GM12872 (cell line): Measurements from ENCODE around the gene MSMP.

Source experiments
- CTCF ChIP-seq: IDR thresholded peaks from 3 replicates; pipeline ENCODE4 v1.5.1; 2011; ENCODE audit warnings: low read depth, mild to moderate bottlenecking, low read length, moderate library complexity; ENCODE audit not compliant: insufficient read depth

The MSMP gene

DNA sequence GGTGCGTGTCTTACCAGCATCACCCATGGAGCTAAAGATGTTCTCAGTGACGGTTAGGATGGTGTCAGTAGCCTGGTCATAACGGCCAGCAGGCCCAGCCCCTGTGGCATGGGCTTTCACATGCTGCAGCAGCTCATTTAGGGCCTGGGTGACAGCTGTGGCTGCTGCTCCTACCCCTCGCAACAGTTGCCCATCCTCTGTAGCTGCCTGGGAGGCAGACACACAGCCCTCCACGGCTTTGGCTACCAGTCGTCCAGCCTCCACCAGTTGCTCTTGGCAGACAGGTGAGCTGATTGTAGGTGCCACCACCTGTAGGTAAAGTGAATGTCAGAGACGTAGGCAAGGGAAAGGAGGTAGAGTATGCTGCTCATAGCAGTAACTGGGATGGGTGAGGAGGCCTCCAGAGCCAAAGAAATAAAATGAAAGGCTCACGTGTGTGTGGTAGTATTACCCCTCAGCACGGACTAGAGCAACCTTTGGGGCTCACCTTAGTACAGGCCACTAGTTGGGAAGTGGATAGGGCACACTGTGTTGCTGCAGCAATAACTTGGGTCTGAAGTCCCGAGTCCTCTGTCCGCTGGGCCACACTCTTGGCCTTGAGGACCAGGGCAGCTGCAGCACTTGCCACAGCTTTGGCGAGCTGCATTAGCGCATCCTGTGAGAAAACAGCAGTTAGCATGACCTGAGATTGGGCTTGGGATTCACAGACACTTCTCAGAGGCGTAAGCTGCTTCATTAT, 36.8 kb downstream of the MSMP start:
- TF ChIP-seq CTCF = no peak

DNA sequence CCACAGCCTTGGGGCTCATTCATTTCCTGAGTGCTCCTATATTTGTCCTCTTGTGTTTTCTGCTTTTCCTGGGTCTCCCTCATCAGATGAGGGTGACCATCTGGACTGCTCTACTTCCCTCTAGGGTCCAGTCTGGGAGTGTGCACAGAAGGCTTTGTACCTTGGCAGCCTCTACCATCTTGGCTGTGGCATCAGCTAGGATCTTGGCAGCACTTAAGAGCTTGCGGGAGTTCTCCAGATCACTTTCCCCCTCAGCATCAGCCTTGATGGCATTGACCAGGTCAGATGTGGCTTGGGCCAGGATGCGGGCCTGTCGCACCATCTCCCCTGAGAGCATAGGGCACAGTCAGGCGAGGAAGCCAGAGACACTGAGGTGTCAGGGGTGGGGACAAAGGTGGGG, 37.8 kb downstream of the MSMP start:
- TF ChIP-seq CTCF = no peak

GRCh38 chr9:35714579-35715252, 39.4 kb downstream of the MSMP start:
- TF ChIP-seq CTCF = no peak

DNA sequence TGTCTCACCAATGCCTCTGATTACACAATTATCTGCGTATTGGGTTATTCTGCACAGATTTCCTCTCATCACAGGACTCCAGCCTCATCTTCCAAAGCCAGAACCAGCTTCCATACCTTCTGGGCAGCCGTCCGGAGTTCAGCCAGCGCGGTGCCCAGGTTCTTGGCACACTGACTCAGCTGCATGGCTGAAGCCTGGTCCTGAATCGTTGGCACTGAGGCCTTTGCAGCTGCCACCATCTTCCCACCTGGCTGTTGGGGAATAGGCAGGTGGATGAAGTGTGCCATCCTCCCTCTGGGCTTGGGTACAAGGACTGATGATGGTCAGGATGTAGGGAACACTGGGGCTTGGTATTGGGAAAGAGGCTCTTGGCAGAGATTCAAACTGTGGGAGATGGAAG, 40.0 kb downstream of the MSMP start:
- no peak for TF ChIP-seq CTCF

GRCh38 chr9:35713578-35713977, 40.5 kb downstream of the MSMP start:
- TF ChIP-seq CTCF = no peak

- no peak for TF ChIP-seq CTCF
Measured at GRCh38 chr9:35712762-35713400, 41.2 kb downstream of the MSMP start.
